Measurements from ENCODE around the gene MAGI3.
"Not testable (repeated sequence)": the region's sequence is repeated elsewhere in the genome, so short reads cannot be mapped to it uniquely, and the experiment has no call there.

The MAGI3 gene

GRCh38 chr1:113587475-113587874 lies 197.2 kb downstream of the MAGI3 start:
- no peak overlapping the region for H3K4me3 ChIP-seq (ENCODE audit: low read length)
- DNase-seq (ENCODE audit: low read depth) = no peak
- TF ChIP-seq CTCF (IDR thresholded peaks at IDR 0.05; ENCODE audit: insufficient read depth, low read depth, low read length, missing control alignments) = no peak

GRCh38 chr1:113592230-113592629 lies 201.9 kb downstream of the MAGI3 start:
- no peak for TF ChIP-seq CTCF (IDR thresholded peaks at IDR 0.05; ENCODE audit: insufficient read depth, low read depth, low read length, missing control alignments)
- no peak for DNase-seq (ENCODE audit: low read depth)
- H3K4me3 ChIP-seq (ENCODE audit: low read length) = no peak overlapping the region

- no peak for DNase-seq (ENCODE audit: low read depth)
- no peak overlapping the region for H3K4me3 ChIP-seq (ENCODE audit: low read length)
- TF ChIP-seq CTCF (IDR thresholded peaks at IDR 0.05; ENCODE audit: insufficient read depth, low read depth, low read length, missing control alignments) = no peak
These were observed 203.4 kb downstream of the MAGI3 start for GRCh38 chr1:113593550-113594297.

- not testable (repeated sequence) for DNase-seq (ENCODE audit: low read depth); H3K4me3 ChIP-seq (ENCODE audit: low read length)
These were observed 214.2 kb downstream of the MAGI3 start for GRCh38 chr1:113604466-113604865.

GRCh38 chr1:113605146-113605545 lies 214.8 kb downstream of the MAGI3 start:
- no peak for DNase-seq (ENCODE audit: low read depth)
- H3K4me3 ChIP-seq (ENCODE audit: low read length) = no peak overlapping the region
- TF ChIP-seq CTCF (IDR thresholded peaks at IDR 0.05; ENCODE audit: insufficient read depth, low read depth, low read length, missing control alignments) = no peak

- no peak overlapping the region for H3K4me3 ChIP-seq (ENCODE audit: low read length)
- TF ChIP-seq CTCF (IDR thresholded peaks at IDR 0.05; ENCODE audit: insufficient read depth, low read depth, low read length, missing control alignments) = no peak
- no peak for DNase-seq (ENCODE audit: low read depth)
These were observed 218.1 kb downstream of the MAGI3 start for GRCh38 chr1:113608399-113608798.

GRCh38 chr1:113610372-113610771 lies 220.1 kb downstream of the MAGI3 start:
- no peak for DNase-seq (ENCODE audit: low read depth)
- TF ChIP-seq CTCF (IDR thresholded peaks at IDR 0.05; ENCODE audit: insufficient read depth, low read depth, low read length, missing control alignments) = no peak
- no peak overlapping the region for H3K4me3 ChIP-seq (ENCODE audit: low read length)
